Subcutaneous adipose tissue (tissue), 4 donors: ENCODE data around the gene ADGRD1. TPM values are rescaled to one million over a fixed set of nuclear protein-coding genes. Genes with fewer than 3 reads are reported as not detected.

Experiments used
- total RNA-seq, 4 donors: library from RNA; depleted of rRNA; stranded (reverse); fragments of >200 nt; gene quantifications; one replicate each; pipeline ENCODE4 v1.1.0, GENCODE V29; 2016
- TF ChIP-seq, protein P1 (sequence below): fragments of 450-650 bp; IDR thresholded peaks from one replicate; pipeline ENCODE4 v1.5.1; 2016; ENCODE audit warnings: low read depth, mild to moderate bottlenecking, control low read depth, antibody characterized with exemption, moderate library complexity

Gene ADGRD1
- total RNA-seq, 4 donors from 2014 or later: 16.3 to 34.1 (median 24.1) TPM

DNA sequence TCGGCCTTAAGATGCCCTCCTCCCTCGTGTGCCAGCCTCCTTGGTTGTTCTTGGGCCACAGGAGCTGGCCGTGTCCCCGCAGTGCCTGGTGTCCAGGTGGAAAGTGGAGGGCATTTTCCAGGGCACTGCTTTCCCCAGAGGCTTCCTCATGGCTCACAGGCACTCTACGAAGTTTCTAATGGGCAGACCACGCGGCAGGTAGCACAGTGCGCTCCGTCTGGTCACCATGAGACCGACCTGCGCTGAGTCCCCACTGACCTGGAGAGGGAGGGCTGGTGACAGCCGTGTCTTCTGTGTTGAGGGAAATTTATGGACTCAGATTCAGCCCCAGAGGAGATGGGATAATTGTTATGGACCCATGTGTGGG lies 186.3 kb downstream of the ADGRD1 start:
- TF ChIP-seq, protein P1, sequence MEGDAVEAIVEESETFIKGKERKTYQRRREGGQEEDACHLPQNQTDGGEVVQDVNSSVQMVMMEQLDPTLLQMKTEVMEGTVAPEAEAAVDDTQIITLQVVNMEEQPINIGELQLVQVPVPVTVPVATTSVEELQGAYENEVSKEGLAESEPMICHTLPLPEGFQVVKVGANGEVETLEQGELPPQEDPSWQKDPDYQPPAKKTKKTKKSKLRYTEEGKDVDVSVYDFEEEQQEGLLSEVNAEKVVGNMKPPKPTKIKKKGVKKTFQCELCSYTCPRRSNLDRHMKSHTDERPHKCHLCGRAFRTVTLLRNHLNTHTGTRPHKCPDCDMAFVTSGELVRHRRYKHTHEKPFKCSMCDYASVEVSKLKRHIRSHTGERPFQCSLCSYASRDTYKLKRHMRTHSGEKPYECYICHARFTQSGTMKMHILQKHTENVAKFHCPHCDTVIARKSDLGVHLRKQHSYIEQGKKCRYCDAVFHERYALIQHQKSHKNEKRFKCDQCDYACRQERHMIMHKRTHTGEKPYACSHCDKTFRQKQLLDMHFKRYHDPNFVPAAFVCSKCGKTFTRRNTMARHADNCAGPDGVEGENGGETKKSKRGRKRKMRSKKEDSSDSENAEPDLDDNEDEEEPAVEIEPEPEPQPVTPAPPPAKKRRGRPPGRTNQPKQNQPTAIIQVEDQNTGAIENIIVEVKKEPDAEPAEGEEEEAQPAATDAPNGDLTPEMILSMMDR: no peak

DNA sequence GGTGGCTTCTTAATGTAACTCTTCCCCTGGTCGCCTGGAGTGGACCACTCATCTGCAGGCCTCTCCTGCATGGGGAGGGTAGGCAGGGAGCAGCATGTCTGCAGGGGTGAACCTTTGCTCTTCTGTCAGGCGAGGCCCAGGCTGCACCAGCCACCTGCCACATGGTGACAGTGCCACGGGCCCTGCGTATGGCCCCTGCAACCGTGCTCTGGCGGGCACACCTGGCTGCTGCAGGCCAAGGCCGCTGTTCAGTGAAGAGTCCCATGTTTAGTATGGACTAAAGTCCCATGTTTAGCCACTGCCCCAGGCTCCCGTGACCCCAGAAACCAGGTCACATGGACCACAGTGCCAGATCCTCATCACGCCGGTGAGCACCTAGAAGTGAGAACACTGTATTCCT lies 187.0 kb downstream of the ADGRD1 start:
- TF ChIP-seq, protein P1: no peak

DNA sequence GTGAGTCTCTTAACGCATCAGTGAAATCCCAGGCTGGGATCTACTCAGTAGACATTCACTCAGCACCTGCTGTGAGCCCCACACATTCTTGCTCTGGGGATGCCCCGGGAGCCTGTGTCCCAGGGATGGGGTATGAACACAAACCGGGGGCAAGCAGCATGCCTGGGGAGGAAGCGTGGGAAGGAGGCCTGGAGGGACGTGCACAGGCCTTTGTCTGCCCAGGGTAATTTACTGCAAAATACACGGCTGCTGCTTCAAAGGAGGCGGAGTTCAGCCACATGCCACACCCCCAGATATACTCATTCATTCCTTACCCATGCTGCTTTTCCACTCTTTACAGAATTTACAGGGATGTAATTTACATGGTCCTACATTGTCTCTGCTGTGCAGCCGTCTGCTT lies 187.8 kb downstream of the ADGRD1 start:
- TF ChIP-seq, protein P1: no peak

DNA sequence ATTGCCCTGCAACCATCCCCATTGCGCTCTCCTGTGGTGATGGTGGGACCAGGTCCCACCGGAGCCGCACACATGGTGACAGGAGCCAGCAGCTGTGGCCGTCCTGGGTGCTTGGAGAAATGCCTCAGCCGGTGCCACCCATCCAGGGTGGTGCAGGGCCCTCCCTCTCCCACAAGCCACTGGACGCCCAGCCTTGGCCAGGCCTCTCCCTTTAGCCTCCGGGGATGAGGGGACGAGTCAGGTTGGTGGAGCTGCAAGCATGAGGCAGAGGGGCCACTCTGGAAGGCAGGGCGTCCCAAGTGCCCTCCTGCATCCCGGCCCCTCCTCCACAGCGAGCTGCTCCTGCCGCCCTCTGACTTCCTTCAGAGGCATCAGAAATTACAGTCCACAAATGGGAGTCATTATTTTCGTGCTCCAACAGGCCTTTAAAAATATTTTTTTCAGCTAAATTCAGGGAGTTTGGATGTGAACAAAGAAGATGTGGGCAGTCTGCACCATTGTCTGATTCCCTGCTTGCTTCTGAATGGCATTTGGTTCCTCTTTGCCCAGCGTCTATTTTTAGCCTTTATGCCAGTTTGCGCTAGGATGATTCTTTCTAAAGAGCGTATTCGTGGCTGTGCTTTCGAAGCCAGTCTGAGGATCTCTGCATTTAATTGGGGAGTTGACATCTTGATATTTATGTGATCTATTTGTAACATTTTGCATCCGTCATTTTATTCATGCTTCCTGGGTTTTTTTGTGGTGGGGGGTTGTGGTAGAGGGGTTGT lies 189.4 kb downstream of the ADGRD1 start:
- TF ChIP-seq, protein P1: no peak

DNA sequence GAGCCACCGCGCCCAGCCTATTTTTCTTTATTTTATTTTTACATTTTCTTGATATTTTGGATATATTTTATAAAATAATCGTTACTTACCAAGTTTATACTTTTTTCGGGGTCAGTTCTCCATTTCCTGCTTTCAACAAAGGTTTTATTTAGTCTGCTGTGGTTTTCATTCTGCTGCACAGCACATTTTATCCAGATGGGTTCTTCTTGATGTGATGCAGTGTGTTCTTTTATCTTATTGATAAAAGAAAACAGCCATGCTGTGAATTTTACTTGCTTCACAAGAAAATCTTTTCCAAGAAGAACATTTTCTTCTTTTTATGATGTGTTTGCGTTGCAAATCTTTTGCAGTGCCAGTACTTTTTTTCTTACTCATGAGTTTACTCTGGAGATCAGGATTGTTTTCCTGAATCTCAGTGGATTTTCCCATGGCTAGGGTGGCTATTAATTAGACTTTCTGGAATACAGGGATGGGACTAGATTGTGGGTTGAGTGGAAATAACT lies 192.5 kb downstream of the ADGRD1 start:
- TF ChIP-seq, protein P1: no peak

DNA sequence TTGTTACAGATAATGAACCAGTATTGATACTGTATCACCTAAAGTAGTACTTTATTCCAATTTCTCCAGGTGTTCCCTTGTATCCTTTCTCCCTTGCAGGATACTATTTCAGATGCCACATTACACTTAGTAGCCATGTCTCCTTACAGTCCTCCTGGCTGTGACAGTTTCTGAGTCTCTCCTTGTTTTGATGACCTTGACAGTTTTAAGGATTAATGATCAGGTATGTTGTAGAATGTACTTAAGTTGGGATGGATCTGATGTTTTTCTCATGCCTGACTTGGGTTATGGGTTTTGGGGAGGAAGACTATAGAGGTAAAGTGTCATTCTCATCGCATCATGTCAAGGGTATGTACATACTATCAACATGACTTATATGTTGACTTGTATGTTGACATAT lies 193.6 kb downstream of the ADGRD1 start:
- TF ChIP-seq, protein P1: no peak

DNA sequence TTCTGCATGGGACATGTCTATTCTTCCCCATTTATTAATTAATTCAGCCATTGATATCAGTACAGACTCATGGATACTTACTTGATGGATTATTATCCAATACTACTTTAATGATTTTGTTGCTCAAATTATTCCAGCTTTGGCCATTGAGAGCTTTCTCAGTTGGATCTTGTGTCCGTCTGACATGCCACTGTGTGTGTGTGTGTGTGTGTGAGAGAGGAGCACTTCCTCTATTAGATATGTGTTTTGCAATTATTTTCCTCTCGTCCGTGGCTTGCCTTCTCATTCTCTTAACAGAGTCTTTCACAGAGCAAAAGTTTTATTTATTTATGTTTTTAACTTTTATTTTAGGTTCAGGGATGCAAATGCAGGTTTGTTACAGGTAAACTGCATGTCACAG lies 194.2 kb downstream of the ADGRD1 start:
- TF ChIP-seq, protein P1: no peak
